Stimulated activated CD8-positive, alpha-beta memory T cell treated with anti-CD3 and anti-CD28 coated beads, Interleukin-12 subunit alpha, Interleukin-12 subunit beta, amount 100 ng/mL, for 1 hour (primary cell): ENCODE results near the gene MYO16.

ENCODE experiments used
- DNase-seq: peaks from one replicate; pipeline ENCODE4 v3.0.0-alpha.2; 2020; ENCODE audit warnings: low read depth

The MYO16 gene

GRCh38 chr13:108629181-108629752 lies at the start of gene MYO16:
TSS of gene MYO16 (plus strand) at chr13:108629611. CDS start at chr13:108629845, 234 bp downstream.
- no peak for DNase-seq

- no peak for DNase-seq
These were observed 42.6 kb upstream of the MYO16 start for GRCh38 chr13:108586826-108587225.

- DNase-seq: no peak
These were observed 40.9 kb upstream of the MYO16 start for GRCh38 chr13:108588516-108588915.

- DNase-seq: no peak
These were observed 35.3 kb upstream of the MYO16 start for GRCh38 chr13:108594153-108594552.

- DNase-seq: no peak
These were observed 33.8 kb upstream of the MYO16 start for GRCh38 chr13:108595436-108596274.

- DNase-seq: no peak
These were observed 31.5 kb upstream of the MYO16 start for GRCh38 chr13:108597943-108598342.

- DNase-seq: no peak
These were observed 23.0 kb upstream of the MYO16 start for GRCh38 chr13:108606424-108606823.

GRCh38 chr13:108609353-108609752 lies 20.1 kb upstream of the MYO16 start:
- DNase-seq: no peak

- DNase-seq: no peak
These were observed 18.9 kb upstream of the MYO16 start for GRCh38 chr13:108610507-108610906.

GRCh38 chr13:108615241-108615640 lies 14.2 kb upstream of the MYO16 start:
- DNase-seq: no peak

- DNase-seq: no peak
These were observed 11.2 kb upstream of the MYO16 start for GRCh38 chr13:108618233-108618632.

GRCh38 chr13:108621462-108621861 lies 7.9 kb upstream of the MYO16 start:
- no peak for DNase-seq

GRCh38 chr13:108624108-108624507 lies 5.3 kb upstream of the MYO16 start:
- no peak for DNase-seq

GRCh38 chr13:108624979-108625378 lies 4.4 kb upstream of the MYO16 start:
- no peak for DNase-seq

GRCh38 chr13:108629988-108630387 lies 577 bp downstream of the MYO16 start:
- DNase-seq: no peak

GRCh38 chr13:108632649-108633167 lies 3.3 kb downstream of the MYO16 start:
- no peak for DNase-seq

GRCh38 chr13:108638901-108639300 lies 9.5 kb downstream of the MYO16 start:
- DNase-seq: no peak

- no peak for DNase-seq
These were observed 14.4 kb downstream of the MYO16 start for GRCh38 chr13:108643646-108644353.

GRCh38 chr13:108645376-108645775 lies 16.0 kb downstream of the MYO16 start:
- DNase-seq: no peak

- DNase-seq: no peak
These were observed 20.9 kb downstream of the MYO16 start for GRCh38 chr13:108650271-108650670.

GRCh38 chr13:108656742-108657141 lies 27.3 kb downstream of the MYO16 start:
- no peak for DNase-seq

- no peak for DNase-seq
These were observed 28.1 kb downstream of the MYO16 start for GRCh38 chr13:108657519-108657918.

- DNase-seq: no peak
These were observed 33.1 kb downstream of the MYO16 start for GRCh38 chr13:108662528-108662927.
